ENCODE measurements around the gene PRRG4. TPM values are rescaled to one million over a fixed set of nuclear protein-coding genes. Genes with fewer than 3 reads are reported as not detected.

PRRG4 gene
- total and polyA plus RNA-seq, 2 donors (not counting 1 experiment from before 2014, with no cell fraction given), result 0.08 to 0.33 TPM

- Histone ChIP-seq H2AFZ (ENCODE audit: low read length) (no peak overlapping the region), H4K20me1 (ENCODE audit: control insufficient read depth, extremely low read depth, insufficient read depth, low read length) (no peaks in the 10 kb centered on the region), H3K4me2 (ENCODE audit: extremely low read depth, insufficient read depth, low read length) (no peak overlapping the region), H3K4me1 (ENCODE audit: control insufficient read depth, extremely low read depth, insufficient read depth, low read length) (no peaks in the 10 kb centered on the region), H3K4me3 (replicated peaks in 1 of 4; ENCODE audit: control extremely low read depth in 1 of 4, insufficient read depth in 1 of 4, low read depth in 3 of 4, low read length in 4 of 4) (no peak overlapping the region), H3K9ac (ENCODE audit: insufficient read depth, low read length) (no peak overlapping the region), H3K36me3 (ENCODE audit: control insufficient read depth, insufficient read depth, low read length) (no peaks in the 10 kb centered on the region), H3K9me3 (ENCODE audit: control insufficient read depth, insufficient read depth, low read depth, low read length) (no peaks in the 10 kb centered on the region), H3K27ac (ENCODE audit: insufficient read depth, low read length) (no peak overlapping the region), H3K27me3 (ENCODE audit: control insufficient read depth, insufficient read depth, low read length) (no peaks in the 10 kb centered on the region), H3K79me2 (ENCODE audit: control insufficient read depth, insufficient read depth, low read length) (no peaks in the 10 kb centered on the region)
- TF ChIP-seq EZH2 (IDR thresholded peaks at IDR 0.05; ENCODE audit: low read length, missing control alignments) (no peak), CTCF (conservative IDR thresholded peaks at IDR 0.05 in 1 of 2, IDR thresholded peaks at IDR 0.05 in 1 of 2; ENCODE audit: low read depth in 1 of 2, low read length in 2 of 2) (no peak)
- no peak for DNase-seq (ENCODE audit: low read depth in 2 of 2)
Observed at GRCh38 chr11:32839308-32839707, 9.6 kb downstream of the PRRG4 start.

GRCh38 chr11:32840587-32840986 is 10.9 kb downstream of the PRRG4 start:
- no peaks in the 10 kb centered on the region for H3K27me3 ChIP-seq (ENCODE audit: control insufficient read depth, insufficient read depth, low read length)
- H3K4me1 ChIP-seq (ENCODE audit: control insufficient read depth, extremely low read depth, insufficient read depth, low read length), result no peaks in the 10 kb centered on the region
- no peak overlapping the region for H3K27ac ChIP-seq (ENCODE audit: insufficient read depth, low read length)
- H3K9ac ChIP-seq (ENCODE audit: insufficient read depth, low read length), result no peak overlapping the region
- no peak for TF ChIP-seq EZH2 (IDR thresholded peaks at IDR 0.05; ENCODE audit: low read length, missing control alignments)
- TF ChIP-seq CTCF (conservative IDR thresholded peaks at IDR 0.05 in 1 of 2, IDR thresholded peaks at IDR 0.05 in 1 of 2; ENCODE audit: low read depth in 1 of 2, low read length in 2 of 2), result no peak
- DNase-seq (ENCODE audit: low read depth in 2 of 2), result no peak
- H3K4me3 ChIP-seq (replicated peaks in 1 of 4; ENCODE audit: control extremely low read depth in 1 of 4, insufficient read depth in 1 of 4, low read depth in 3 of 4, low read length in 4 of 4), result no peak overlapping the region
- H3K9me3 ChIP-seq (ENCODE audit: control insufficient read depth, insufficient read depth, low read depth, low read length), result no peaks in the 10 kb centered on the region
- H3K79me2 ChIP-seq (ENCODE audit: control insufficient read depth, insufficient read depth, low read length), result no peaks in the 10 kb centered on the region
- H2AFZ ChIP-seq (ENCODE audit: low read length), result no peak overlapping the region
- H3K4me2 ChIP-seq (ENCODE audit: extremely low read depth, insufficient read depth, low read length), result no peak overlapping the region
- no peaks in the 10 kb centered on the region for H3K36me3 ChIP-seq (ENCODE audit: control insufficient read depth, insufficient read depth, low read length)
- H4K20me1 ChIP-seq (ENCODE audit: control insufficient read depth, extremely low read depth, insufficient read depth, low read length), result no peaks in the 10 kb centered on the region

GRCh38 chr11:32843544-32843943 is 13.8 kb downstream of the PRRG4 start:
- H3K36me3 ChIP-seq (ENCODE audit: control insufficient read depth, insufficient read depth, low read length), result no peaks in the 10 kb centered on the region
- no peaks in the 10 kb centered on the region for H3K79me2 ChIP-seq (ENCODE audit: control insufficient read depth, insufficient read depth, low read length)
- no peaks in the 10 kb centered on the region for H3K9me3 ChIP-seq (ENCODE audit: control insufficient read depth, insufficient read depth, low read depth, low read length)
- H3K9ac ChIP-seq (ENCODE audit: insufficient read depth, low read length), result no peak overlapping the region
- no peaks in the 10 kb centered on the region for H4K20me1 ChIP-seq (ENCODE audit: control insufficient read depth, extremely low read depth, insufficient read depth, low read length)
- H3K27ac ChIP-seq (ENCODE audit: insufficient read depth, low read length), result no peak overlapping the region
- no peaks in the 10 kb centered on the region for H3K4me1 ChIP-seq (ENCODE audit: control insufficient read depth, extremely low read depth, insufficient read depth, low read length)
- DNase-seq (ENCODE audit: low read depth in 2 of 2), result no peak
- H3K4me3 ChIP-seq (replicated peaks in 1 of 4; ENCODE audit: control extremely low read depth in 1 of 4, insufficient read depth in 1 of 4, low read depth in 3 of 4, low read length in 4 of 4), result no peak overlapping the region
- H3K27me3 ChIP-seq (ENCODE audit: control insufficient read depth, insufficient read depth, low read length), result no peaks in the 10 kb centered on the region
- TF ChIP-seq CTCF (conservative IDR thresholded peaks at IDR 0.05 in 1 of 2, IDR thresholded peaks at IDR 0.05 in 1 of 2; ENCODE audit: low read depth in 1 of 2, low read length in 2 of 2), result no peak
- no peak for TF ChIP-seq EZH2 (IDR thresholded peaks at IDR 0.05; ENCODE audit: low read length, missing control alignments)
- no peak overlapping the region for H3K4me2 ChIP-seq (ENCODE audit: extremely low read depth, insufficient read depth, low read length)
- no peak overlapping the region for H2AFZ ChIP-seq (ENCODE audit: low read length)

Measured in fibroblast of lung (primary cell).